ENCODE results near the gene RASA1.

- TF ChIP-seq NFYB (IDR thresholded peaks at IDR 0.05; ENCODE audit: extremely low read depth, insufficient read length) (no peak), HDAC1 (IDR thresholded peaks at IDR 0.05) (no peak)
Observed at GRCh38 chr5:87302061-87302460, 34.4 kb downstream of the RASA1 start.

Data from K562 (cell line).